IMR-90 (cell line): Measurements from ENCODE around the gene SLC35F1. TPM values are rescaled to one million over a fixed set of nuclear protein-coding genes. Genes with fewer than 3 reads are reported as not detected.
A peak's percentile ranks its signal among the peaks of the same experiment; 100 is the strongest.

Experiments
- ATAC-seq: fragments of 200-7000 bp; cut with Tn5 transposase; 2 replicates; pipeline ENCODE4 v1.9.1; 2020; ENCODE audit warnings: low read depth, mild to moderate bottlenecking, moderate library complexity
- BruUV-seq: library from RNA; stranded (reverse); fragments of 400-500 nt; replicated peaks from 2 replicates; lab custom pipeline; 2021; lab: Mats Ljungman, UMichigan
- CTCF ChIA-PET: fragments of 300-600 bp; formaldehyde crosslinking; extraction: SDS; loops from one replicate; lab custom pipeline; 2021; ENCODE audit warnings: antibody characterized with exemption; lab: Yijun Ruan, JAX
- POLR2A ChIA-PET: fragments of 300-600 bp; sonication (Branson Sonifier 250); formaldehyde crosslinking; loops from one replicate; lab custom pipeline; 2022; ENCODE audit warnings: antibody characterized with exemption; ENCODE audit not compliant: unreplicated experiment; lab: Charles Lee
- DNase-seq: peaks from one replicate; pipeline ENCODE4 v3.0.0; 2013
- H2AFZ ChIP-seq: replicated peaks from 2 replicates; pipeline ENCODE3; 2013; ENCODE audit warnings: low read length, mild to moderate bottlenecking; ENCODE audit not compliant: poor library complexity
- H2AK5ac ChIP-seq: 2 replicates; pipeline ENCODE4 v1.6.1; 2013; ENCODE audit warnings: low read depth, low read length, inconsistent platforms
- H2AK9ac ChIP-seq: replicated peaks from 2 replicates; pipeline ENCODE3; 2013; ENCODE audit warnings: mild to moderate bottlenecking, low read depth, low read length, moderate library complexity; ENCODE audit not compliant: poor library complexity
- H2BK120ac ChIP-seq: 2 replicates; pipeline ENCODE4 v1.6.1; 2013; ENCODE audit warnings: low read depth, low read length, inconsistent platforms
- H2BK15ac ChIP-seq: 3 replicates; pipeline ENCODE4 v1.6.1; 2013; ENCODE audit warnings: low read depth, low read length, inconsistent platforms
- H2BK20ac ChIP-seq: 2 replicates; pipeline ENCODE4 v1.6.1; 2013; ENCODE audit warnings: low read depth, mild to moderate bottlenecking, inconsistent platforms, low read length, moderate library complexity
- H2BK5ac ChIP-seq: 2 replicates; pipeline ENCODE4 v1.6.1; 2013; ENCODE audit warnings: mild to moderate bottlenecking, low read depth, low read length, inconsistent platforms; ENCODE audit not compliant: poor library complexity, severe bottlenecking
- H3K14ac ChIP-seq: replicated peaks from 2 replicates; pipeline ENCODE4 v1.6.1; 2013; ENCODE audit warnings: low read depth, low read length, inconsistent platforms
- H3K18ac ChIP-seq: 2 replicates; pipeline ENCODE4 v1.6.1; 2013; ENCODE audit warnings: low read depth, low read length, control low read depth
- H3K23ac ChIP-seq: 2 replicates; pipeline ENCODE4 v1.6.1; 2013; ENCODE audit warnings: low read depth, low read length, inconsistent platforms
- H3K27ac ChIP-seq: 2 replicates; pipeline ENCODE4 v1.5.1; 2013; ENCODE audit warnings: mild to moderate bottlenecking, control low read depth, low read length; ENCODE audit not compliant: insufficient read depth
- H3K27me3 ChIP-seq: 2 replicates; pipeline ENCODE4 v1.6.1; 2013; ENCODE audit warnings: low read length; ENCODE audit not compliant: control insufficient read depth, insufficient read depth
- H3K36me3 ChIP-seq: 2 replicates; pipeline ENCODE4 v1.6.1; 2013; ENCODE audit warnings: low read length, mixed read lengths; ENCODE audit not compliant: control insufficient read depth, insufficient read depth
- H3K4ac ChIP-seq: 2 replicates; pipeline ENCODE4 v1.6.1; 2013; ENCODE audit warnings: low read depth, low read length, inconsistent platforms
- H3K4me1 ChIP-seq: 2 replicates; pipeline ENCODE4 v1.6.1; 2013; ENCODE audit warnings: low read length, mixed read lengths; ENCODE audit not compliant: control insufficient read depth, insufficient read depth
- H3K4me2 ChIP-seq: 2 replicates; pipeline ENCODE4 v1.6.1; 2013; ENCODE audit warnings: low read depth, mild to moderate bottlenecking, control low read depth, low read length, moderate library complexity
- H3K4me3 ChIP-seq: 2 replicates; pipeline ENCODE4 v1.5.1; 2013; ENCODE audit warnings: low read depth, mild to moderate bottlenecking, control low read depth, low read length, moderate library complexity; ENCODE audit not compliant: insufficient read depth
- H3K56ac ChIP-seq: 2 replicates; pipeline ENCODE4 v1.6.1; 2013; ENCODE audit warnings: low read length, inconsistent platforms; ENCODE audit not compliant: insufficient read depth; ENCODE audit errors: extremely low read depth
- H3K79me1 ChIP-seq, 2 experiments: 2 replicates each; pipeline ENCODE4 v1.6.1; 2013; ENCODE audit warnings: low read length in 2 of 2, inconsistent platforms in 1 of 2, low read depth in 1 of 2
- H3K9ac ChIP-seq: 2 replicates; pipeline ENCODE4 v1.6.1; 2013; ENCODE audit warnings: low read depth, low read length, control low read depth
- H3K9me1 ChIP-seq: 2 replicates; pipeline ENCODE4 v1.6.1; 2013; ENCODE audit warnings: low read length, inconsistent platforms; ENCODE audit not compliant: insufficient read depth
- H3K9me3 ChIP-seq: 2 replicates; pipeline ENCODE4 v1.6.1; 2013; ENCODE audit warnings: low read length; ENCODE audit not compliant: control insufficient read depth, insufficient read depth
- H4K20me1 ChIP-seq: 2 replicates; pipeline ENCODE4 v1.6.1; 2013; ENCODE audit warnings: low read length, inconsistent platforms; ENCODE audit not compliant: insufficient read depth
- H4K5ac ChIP-seq: 2 replicates; pipeline ENCODE4 v1.6.1; 2013; ENCODE audit warnings: mild to moderate bottlenecking, low read depth, low read length, control low read depth
- H4K8ac ChIP-seq, 2 experiments: 2 replicates each; pipeline ENCODE4 v1.6.1; 2013; ENCODE audit warnings: low read depth in 2 of 2, low read length in 2 of 2, control low read depth in 1 of 2, inconsistent platforms in 1 of 2
- H4K91ac ChIP-seq: 2 replicates; pipeline ENCODE4 v1.6.1; 2013; ENCODE audit warnings: low read depth, low read length, inconsistent platforms; ENCODE audit not compliant: insufficient read depth
- BHLHE40 ChIP-seq: fragments of 150-350 bp; IDR thresholded peaks from 2 replicates; pipeline ENCODE4 v1.6.1; 2016; ENCODE audit warnings: mild to moderate bottlenecking, low read depth, low read length
- CEBPB ChIP-seq: IDR thresholded peaks from 2 replicates; pipeline ENCODE4 v1.6.1; 2012; ENCODE audit warnings: low read depth, low read length, improper control_type of control experiment
- CHD1 ChIP-seq: IDR thresholded peaks from 2 replicates; pipeline ENCODE4 v1.6.1; 2012; ENCODE audit warnings: low read depth, low read length, improper control_type of control experiment
- CTCF ChIP-seq: conservative IDR thresholded peaks from 2 replicates; pipeline ENCODE4 v1.5.1; 2012; ENCODE audit warnings: mild to moderate bottlenecking, low read depth, low read length, improper control_type of control experiment
- ELK1 ChIP-seq: fragments of 150-350 bp; IDR thresholded peaks from 2 replicates; pipeline ENCODE4 v1.6.1; 2016; ENCODE audit warnings: low read depth, mild to moderate bottlenecking, low read length, moderate library complexity, borderline replicate concordance
- FOS ChIP-seq: fragments of 150-350 bp; IDR thresholded peaks from 2 replicates; pipeline ENCODE4 v1.6.1; 2016; ENCODE audit warnings: low read depth, low read length
- MAFK ChIP-seq: IDR thresholded peaks from 2 replicates; pipeline ENCODE4 v1.6.1; 2012; ENCODE audit warnings: low read depth, low read length, improper control_type of control experiment
- MAZ ChIP-seq: IDR thresholded peaks from 2 replicates; pipeline ENCODE4 v1.6.1; 2012; ENCODE audit warnings: low read depth, mild to moderate bottlenecking, low read length, improper control_type of control experiment, moderate library complexity, borderline replicate concordance
- MXI1 ChIP-seq: IDR thresholded peaks from 2 replicates; pipeline ENCODE4 v1.6.1; 2012; ENCODE audit warnings: low read depth, mild to moderate bottlenecking, low read length, moderate library complexity, borderline replicate concordance
- NFE2L2 ChIP-seq: fragments of 150-350 bp; IDR thresholded peaks from 2 replicates; pipeline ENCODE4 v1.6.1; 2016; ENCODE audit warnings: low read depth, mild to moderate bottlenecking, low read length
- POLR2A ChIP-seq: IDR thresholded peaks from 2 replicates; pipeline ENCODE4 v1.6.1; 2012; ENCODE audit warnings: mild to moderate bottlenecking, low read depth, low read length
- RAD21 ChIP-seq: IDR thresholded peaks from 2 replicates; pipeline ENCODE4 v1.6.1; 2012; ENCODE audit warnings: low read length, improper control_type of control experiment
- RCOR1 ChIP-seq: IDR thresholded peaks from 2 replicates; pipeline ENCODE4 v1.6.1; 2012; ENCODE audit warnings: mild to moderate bottlenecking, low read length, improper control_type of control experiment; ENCODE audit not compliant: insufficient replicate concordance
- RFX5 ChIP-seq: IDR thresholded peaks from 2 replicates; pipeline ENCODE4 v1.8.0; 2012; ENCODE audit warnings: low read depth, mild to moderate bottlenecking, low read length, moderate library complexity
- SMC3 ChIP-seq: fragments of 150-350 bp; IDR thresholded peaks from 2 replicates; pipeline ENCODE4 v1.6.1; 2016; ENCODE audit warnings: low read depth, mild to moderate bottlenecking, antibody characterized with exemption, low read length, moderate library complexity
- USF2 ChIP-seq: fragments of 150-350 bp; IDR thresholded peaks from 2 replicates; pipeline ENCODE4 v1.6.1; 2017; ENCODE audit warnings: mild to moderate bottlenecking, antibody characterized with exemption, low read length, low read depth
- WGBS, 2 experiments: methylation state at CpG; one replicate each; pipeline versions ENCODE4 v1.1.5 to v1.1.7; 2013; ENCODE audit warnings: missing lambda C conversion rate in 2 of 2; ENCODE audit not compliant: insufficient read length in 1 of 2; ENCODE audit errors: extremely low coverage in 2 of 2; 5-methylcytosine and 5-hydroxymethylcytosine counted together
- dilution Hi-C: fragments of 300-500 bp; cut with HindIII; formaldehyde crosslinking; loops from one replicate; pipeline ENCODE4 v1.14.3; 2018; ENCODE audit warnings: low sequenced_read_pairs; ENCODE audit not compliant: unreplicated experiment
- in situ Hi-C: fragments of 300-500 bp; cut with MboI; formaldehyde crosslinking; loops from 3 replicates; pipeline ENCODE4 v1.14.3; 2019; ENCODE audit warnings: low sequenced_read_pairs, inconsistent platforms, mixed read lengths
- intact Hi-C: fragments of 100-400 bp; cut with micrococcal nuclease; formaldehyde crosslinking; loops from 2 replicates; pipeline ENCODE4 v1.10.0; 2022
- polyA plus RNA-seq, 3 experiments: library from polyadenylated mRNA; depleted of rRNA; stranded (reverse); fragments of >200 nt; gene quantifications; 2 replicates each; pipeline ENCODE4 v1.2.3, GENCODE V29; 2012; ENCODE audit warnings: low replicate concordance in 1 of 3
- total RNA-seq: library from RNA; depleted of rRNA; stranded (reverse); fragments of >200 nt; gene quantifications from 2 replicates; pipeline ENCODE4 v1.2.3, GENCODE V29; 2012

The SLC35F1 gene
- total and polyA plus RNA-seq, 2 of the 4 experiments (the other 2 are of a cell fraction) = not detected

GRCh38 chr6:118283766-118284165 lies 376.7 kb downstream of the SLC35F1 start:
- Histone ChIP-seq H3K18ac (no peak overlapping the region), H3K9me1 (no peaks in the 10 kb centered on the region), H2BK15ac (no peak overlapping the region), H3K27me3 (no peaks in the 10 kb centered on the region; the same call in 1 of the 2 replicates), H2BK5ac (no peak overlapping the region), H2BK20ac (no peak overlapping the region), H3K36me3 (no peaks in the 10 kb centered on the region), H4K5ac (no peak overlapping the region), H2AK5ac (no peak overlapping the region), H3K79me1 (no peaks in the 10 kb centered on the region), H3K9me3 (no peaks in the 10 kb centered on the region), H3K4me2 (peak overlapping the region; percentile 54; the same call in 1 of the 2 replicates), H3K4ac (no peak overlapping the region), H3K9ac (no peak overlapping the region), H3K14ac (no peak overlapping the region), H2AK9ac (no peak overlapping the region), H3K4me3 (no peak overlapping the region), H4K8ac (no peak overlapping the region), H3K56ac (no peak overlapping the region), H4K91ac (no peak overlapping the region), H3K4me1 (no peaks in the 10 kb centered on the region), H4K20me1 (no peaks in the 10 kb centered on the region), H3K23ac (no peak overlapping the region), H2BK120ac (no peak overlapping the region), H3K27ac (no peak overlapping the region), H2AFZ (no peak overlapping the region)
- intact Hi-C loops = loop anchor here (1.0 to 5.0 kb wide), 9 partner anchors 226 to 829 kb away; no protein-coding TSS in a partner anchor
- ChIA-PET CTCF (interaction anchor here (0.9 kb wide), 1 partner anchor 492 kb away, joined by 3 read pairs; no protein-coding TSS in a partner anchor), POLR2A (no interaction called here)
- BruUV-seq = no TSS peak
- ATAC-seq = peak; percentile 55
- peak; percentile 68 for DNase-seq
- in situ Hi-C loops = loop anchor here (10.0 kb wide), 3 partner anchors 341 to 521 kb away; no protein-coding TSS in a partner anchor
- WGBS, 2 experiments = no CpG with 5 or more reads among the region's 8 CpGs
- TF ChIP-seq NFE2L2 (no peak), FOS (no peak), CHD1 (no peak), CEBPB (no peak), MAZ (no peak), RAD21 (peak; percentile 90), SMC3 (peak; percentile 88), RCOR1 (no peak), MXI1 (no peak), POLR2A (no peak), USF2 (no peak), BHLHE40 (no peak), ELK1 (no peak), MAFK (no peak), RFX5 (no peak), CTCF (peak; percentile 85)
- dilution Hi-C loops = no loop called here
